ENCODE data around the gene MYO9A.

MYO9A gene

DNA sequence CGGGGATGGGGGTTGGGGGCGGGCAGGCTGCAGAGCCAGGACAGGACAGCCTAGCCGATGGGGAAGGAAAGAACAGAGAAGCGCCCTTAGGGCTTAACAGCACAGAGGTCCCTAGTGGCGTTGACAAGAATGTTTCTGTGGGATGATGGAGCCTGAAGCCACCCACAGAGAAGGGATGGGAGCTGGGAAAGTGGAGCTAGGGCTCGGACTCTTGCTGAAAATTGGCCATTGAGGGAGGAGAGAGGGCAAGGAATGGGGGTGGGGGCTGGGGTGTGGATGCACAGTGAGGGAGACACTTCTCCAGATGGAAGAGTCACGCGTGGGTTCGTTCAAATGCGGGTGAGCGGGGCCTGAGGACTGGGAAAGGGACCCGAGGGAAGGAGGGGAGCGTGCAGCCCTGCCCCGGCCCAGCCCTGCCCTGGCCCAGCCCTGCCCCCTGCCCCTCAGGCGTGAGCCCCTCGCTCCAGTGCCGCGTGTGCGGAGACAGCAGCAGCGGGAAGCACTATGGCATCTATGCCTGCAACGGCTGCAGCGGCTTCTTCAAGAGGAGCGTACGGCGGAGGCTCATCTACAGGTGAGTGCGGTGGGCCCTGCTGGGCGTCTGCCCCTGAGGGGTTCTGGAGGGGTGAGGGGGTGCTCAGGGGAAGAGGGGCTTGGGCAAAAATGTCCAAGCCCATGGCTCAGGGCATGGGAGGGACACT is 306.8 kb downstream of the MYO9A start:
- no peak for DNase-seq (ENCODE audit: low read depth in 2 of 3, low spot score in 1 of 3)

DNA sequence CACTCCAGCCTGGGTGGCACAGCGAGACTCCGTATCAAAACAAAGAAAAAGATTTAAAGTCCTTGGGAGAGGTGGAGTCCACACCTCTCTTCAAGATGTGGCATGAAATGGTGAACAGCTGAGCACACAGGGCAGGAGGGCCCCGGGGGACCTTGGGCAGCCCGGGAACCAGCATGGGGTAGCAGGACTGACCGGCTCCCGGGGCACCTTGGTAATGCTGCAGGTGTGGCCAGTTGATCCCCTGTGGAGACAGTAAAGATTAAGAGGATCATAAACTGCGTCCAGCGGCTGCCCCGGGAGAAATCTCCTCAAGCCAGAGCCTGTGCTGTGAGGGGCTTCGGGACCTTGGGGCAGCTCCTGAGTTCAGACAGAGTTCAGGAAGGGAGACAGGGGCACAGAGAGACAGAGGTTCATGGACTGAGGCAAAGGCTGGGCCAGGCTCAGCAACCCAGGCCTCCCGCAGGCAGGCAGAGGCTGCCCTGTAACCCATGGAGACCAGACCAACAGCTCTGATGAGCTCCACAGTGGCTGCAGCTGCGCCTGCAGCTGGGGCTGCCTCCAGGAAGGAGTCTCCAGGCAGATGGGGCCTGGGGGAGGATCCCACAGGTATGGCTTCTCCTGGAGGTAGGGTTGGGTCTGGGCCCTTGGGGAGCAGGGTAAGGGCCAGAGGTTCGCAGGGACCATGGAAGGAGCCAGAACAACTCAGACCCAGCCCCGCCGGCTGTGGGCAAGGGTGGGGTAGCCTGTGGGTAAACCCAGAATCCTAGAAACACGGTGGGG is 307.5 kb downstream of the MYO9A start, which contains the start of gene NR2E3:
Gene NR2E3, plus strand, starts transcription at position 299 of the 780 bp plus-strand sequence. Its CDS starts 190 bp downstream, at position 489.
- DNase-seq (ENCODE audit: low read depth in 2 of 3, low spot score in 1 of 3), result no peak

DNA sequence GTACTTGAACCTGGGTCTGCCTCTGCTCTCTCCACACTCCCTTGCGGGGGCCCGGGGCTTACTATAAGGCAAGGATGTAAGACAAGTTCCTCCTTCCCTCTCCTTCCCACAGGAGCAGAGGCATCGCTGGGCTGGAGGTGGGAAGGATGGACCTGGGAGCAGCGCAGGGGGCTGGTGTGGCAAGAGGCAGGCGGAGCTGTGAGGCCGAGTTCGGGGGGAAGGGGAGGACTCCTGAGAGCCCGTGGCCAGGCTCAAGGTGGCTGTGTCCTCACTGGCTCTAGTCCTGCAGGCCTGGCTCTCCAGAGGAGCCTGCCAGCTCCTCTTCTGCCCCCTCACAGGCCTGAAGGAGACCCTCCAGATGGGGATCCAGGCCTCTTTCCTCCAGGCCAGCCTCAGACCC is 308.6 kb downstream of the MYO9A start:
- DNase-seq (ENCODE audit: low read depth in 2 of 3, low spot score in 1 of 3), result no peak

DNA sequence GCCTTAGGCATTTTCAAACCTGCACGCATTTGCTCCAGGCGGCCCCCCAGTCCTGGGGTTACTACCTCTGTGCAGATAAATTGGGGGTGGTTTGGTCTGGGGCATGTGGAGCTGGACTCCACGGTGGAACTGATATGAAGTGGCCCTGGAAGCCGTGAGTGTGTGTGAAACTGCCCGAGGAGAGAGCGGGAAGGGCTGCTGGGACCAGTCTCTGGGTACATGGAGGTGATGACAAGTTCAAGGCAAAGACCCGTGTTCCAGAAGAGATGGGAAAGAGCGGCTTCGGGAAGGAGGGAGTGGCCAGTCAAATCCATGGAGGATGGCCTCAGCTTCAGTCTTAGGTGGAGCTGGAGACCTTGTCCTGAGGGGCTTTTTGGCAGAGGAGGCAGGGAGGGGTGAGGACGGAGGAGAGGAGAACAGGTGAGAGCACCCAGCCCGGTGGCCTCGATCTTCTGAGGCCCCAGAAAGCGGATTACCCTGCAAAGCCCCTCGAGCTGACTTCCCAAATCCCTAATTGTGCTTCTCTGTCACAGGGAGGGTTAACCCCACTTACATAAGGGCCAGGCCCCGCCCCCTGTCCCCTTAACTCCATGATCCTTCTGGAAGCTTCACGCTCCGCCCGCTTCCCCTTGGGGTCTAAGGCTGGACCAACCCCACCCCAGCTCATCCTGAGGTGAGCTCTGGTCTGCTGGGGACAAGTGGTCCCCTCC is 309.5 kb downstream of the MYO9A start:
- no peak for DNase-seq (ENCODE audit: low read depth in 2 of 3, low spot score in 1 of 3)

DNA sequence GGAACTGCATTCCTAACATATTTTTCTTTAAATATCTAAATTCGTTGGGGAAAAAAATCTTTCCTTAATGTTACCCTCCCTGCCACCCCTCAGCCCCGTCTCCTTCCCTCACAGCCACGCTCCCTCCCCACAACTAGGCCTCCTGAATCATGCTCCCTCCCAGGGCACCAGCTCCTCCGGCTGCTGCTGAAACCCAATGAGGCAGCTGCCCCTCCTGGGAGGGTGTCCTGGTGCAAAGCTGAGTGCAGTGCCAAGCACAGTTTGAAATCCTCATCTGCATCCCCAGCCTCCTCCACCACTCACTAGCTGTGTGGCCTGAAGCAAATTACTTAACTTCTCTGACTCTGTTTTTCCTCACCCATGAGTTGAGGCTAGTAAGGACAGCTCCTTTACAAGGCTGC is 310.3 kb downstream of the MYO9A start:
- DNase-seq (ENCODE audit: low read depth in 2 of 3, low spot score in 1 of 3), result no peak

DNA sequence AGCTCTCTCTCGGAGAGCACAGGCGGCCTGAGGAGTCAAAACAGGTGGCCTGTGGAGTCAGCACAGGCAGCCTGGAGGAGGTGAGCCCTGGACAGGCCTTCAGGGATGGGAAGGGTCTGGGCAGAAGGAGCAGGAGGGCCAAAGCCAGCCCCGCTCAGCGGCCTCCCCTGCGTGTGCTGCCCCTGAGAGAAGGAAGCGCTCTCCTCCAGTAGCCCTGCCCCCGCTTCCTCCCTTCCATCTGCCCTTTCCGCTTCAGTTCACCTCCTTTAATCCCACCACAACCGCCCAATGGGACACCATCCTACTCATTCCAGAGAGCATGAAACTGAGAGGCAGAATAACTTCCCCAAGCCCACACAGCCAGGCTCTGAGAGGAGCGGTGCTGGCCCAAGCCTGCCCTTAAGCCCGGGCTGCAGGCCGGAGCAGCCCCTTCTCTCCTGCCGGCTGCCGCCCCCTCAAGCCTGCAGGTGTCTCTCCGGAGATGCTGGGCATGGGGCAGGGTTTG is 310.8 kb downstream of the MYO9A start:
- no peak for DNase-seq (ENCODE audit: low read depth in 2 of 3, low spot score in 1 of 3)

DNA sequence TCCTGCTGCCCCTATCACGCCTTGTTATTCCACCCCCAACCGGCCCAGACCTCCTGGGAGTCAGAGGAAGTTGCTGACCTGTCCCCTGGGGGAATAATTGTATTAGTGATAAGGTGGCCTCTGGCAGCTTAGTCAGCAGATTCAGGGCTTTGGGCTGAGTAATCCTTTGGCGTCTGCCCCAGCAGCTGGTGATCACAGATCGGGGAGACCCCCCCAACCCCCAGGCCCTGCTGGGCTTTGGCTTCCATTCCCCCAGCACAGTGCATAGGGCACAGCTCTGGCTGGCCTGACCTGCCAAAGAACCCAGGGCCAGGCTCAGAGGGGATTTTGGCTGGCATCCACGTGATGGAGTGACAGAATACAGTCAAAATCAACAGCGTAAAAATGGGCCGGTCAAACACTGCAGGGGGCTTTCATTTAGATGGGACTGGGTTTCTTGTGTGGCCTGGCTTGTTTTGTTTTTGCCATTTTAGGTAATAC is 311.5 kb downstream of the MYO9A start:
- no peak for DNase-seq (ENCODE audit: low read depth in 2 of 3, low spot score in 1 of 3)

DNA sequence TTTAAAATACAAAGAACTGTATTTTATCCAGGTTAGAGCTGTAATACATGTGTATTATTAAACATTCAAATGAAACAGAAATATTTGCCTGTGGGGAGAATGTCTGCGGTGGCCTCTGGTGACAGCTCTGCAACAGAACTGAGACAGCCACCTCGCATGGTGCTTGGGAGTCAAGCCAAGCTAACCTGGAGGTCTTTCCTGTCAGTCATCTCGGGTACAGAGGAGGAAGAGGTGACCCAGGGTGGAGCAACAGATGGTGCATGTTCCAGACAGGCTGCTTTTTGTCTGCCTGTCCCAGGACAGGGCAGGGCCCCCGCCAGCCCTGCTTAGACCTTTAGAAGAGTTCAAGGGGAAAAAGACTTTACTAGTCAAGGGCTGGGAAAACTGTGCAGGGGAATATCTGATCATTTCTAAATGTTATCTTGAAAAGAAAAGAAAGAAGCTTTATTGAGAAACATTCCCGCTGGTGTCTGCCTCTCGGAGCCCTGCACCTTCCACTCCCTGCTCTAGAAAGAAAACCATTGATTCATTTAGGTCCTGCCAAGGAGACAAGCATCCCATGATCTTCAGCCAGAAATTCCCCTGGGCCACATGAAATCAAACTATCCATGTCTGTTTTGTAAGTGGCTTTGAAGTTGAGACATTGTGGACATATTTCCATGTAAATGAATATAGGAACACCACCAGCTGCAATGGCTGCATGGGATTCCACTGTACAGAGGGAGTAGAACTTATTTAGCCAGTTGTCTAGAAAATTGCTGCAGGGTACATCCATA is 313.1 kb downstream of the MYO9A start:
- DNase-seq (ENCODE audit: low read depth in 2 of 3, low spot score in 1 of 3), result no peak

DNA sequence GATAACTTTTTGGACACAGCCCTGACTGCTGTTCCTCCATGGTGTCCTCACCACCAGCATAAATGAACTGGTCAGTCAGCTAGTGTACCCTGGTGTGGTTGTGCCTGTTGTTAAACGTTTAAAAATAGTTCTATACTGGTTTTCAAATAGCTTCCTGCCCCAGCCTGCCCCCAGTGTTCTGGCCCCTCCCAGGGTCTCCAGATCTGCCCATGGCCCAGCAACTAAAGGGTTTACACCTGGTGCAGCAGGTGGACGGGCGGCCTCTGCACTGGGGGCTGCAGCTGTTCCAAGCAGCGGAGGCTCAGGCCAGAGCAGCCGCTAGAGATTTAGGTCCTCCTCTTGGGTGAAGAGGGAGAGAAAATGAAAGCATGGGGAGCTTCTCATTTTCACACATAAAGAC is 313.7 kb downstream of the MYO9A start:
- no peak for DNase-seq (ENCODE audit: low read depth in 2 of 3, low spot score in 1 of 3)

DNA sequence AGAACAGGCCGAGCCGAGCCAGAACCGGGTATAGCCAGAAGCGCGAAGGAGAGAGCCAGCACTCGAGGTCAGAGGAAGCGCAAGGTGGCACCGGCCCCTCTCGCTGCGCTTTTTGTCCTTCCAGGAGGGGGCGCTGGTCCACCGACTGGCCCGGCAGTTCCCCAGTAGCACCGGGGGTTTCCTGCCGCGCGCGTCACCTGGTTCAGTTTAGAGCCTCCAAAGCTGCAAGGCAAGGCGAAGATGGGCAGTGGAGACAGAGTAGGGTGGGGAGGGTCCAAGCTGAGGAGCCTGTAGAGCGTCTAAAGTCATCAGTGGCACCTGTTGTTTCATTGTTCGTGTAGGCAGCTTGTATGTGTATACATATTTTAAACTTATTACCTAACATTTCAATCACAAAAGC is 315.2 kb downstream of the MYO9A start:
- DNase-seq (ENCODE audit: low read depth in 2 of 3, low spot score in 1 of 3), result peak; percentile 15 to 33 (median 19)

DNA sequence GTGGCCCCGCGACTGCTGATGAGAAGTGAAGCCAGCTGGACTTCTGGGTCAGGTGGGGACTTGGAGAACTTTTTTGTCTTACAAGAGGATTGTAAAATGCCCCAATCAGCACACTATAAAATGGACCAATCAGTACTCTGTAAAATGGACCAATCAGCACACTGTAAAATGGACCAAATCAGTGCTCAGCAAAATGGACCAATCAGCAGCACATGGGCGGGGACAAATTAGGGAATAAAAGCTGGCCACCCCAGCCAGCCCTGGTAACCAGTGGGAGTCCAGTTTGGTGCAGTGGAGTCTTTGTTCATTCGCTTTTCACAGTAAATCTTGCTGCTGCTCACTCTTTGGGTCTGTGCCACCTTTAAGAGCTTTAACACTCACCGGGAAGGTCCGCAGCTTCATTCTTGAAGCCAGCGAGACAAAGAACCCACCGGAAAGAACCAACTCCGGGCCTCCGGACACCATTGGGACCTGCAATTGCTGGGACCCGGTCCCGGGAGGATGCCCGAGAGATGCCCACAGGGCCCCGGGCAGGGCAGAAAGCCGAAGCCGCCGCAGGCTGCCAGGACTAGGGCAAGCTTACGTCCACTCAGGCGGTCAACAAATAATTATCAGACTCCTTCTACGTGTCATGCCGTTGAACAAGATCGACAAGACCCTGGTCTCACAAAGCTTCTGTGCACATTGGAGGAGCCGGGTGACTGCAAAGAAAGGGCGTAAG is 315.9 kb downstream of the MYO9A start:
- DNase-seq (ENCODE audit: low read depth in 2 of 3, low spot score in 1 of 3), result no peak

DNA sequence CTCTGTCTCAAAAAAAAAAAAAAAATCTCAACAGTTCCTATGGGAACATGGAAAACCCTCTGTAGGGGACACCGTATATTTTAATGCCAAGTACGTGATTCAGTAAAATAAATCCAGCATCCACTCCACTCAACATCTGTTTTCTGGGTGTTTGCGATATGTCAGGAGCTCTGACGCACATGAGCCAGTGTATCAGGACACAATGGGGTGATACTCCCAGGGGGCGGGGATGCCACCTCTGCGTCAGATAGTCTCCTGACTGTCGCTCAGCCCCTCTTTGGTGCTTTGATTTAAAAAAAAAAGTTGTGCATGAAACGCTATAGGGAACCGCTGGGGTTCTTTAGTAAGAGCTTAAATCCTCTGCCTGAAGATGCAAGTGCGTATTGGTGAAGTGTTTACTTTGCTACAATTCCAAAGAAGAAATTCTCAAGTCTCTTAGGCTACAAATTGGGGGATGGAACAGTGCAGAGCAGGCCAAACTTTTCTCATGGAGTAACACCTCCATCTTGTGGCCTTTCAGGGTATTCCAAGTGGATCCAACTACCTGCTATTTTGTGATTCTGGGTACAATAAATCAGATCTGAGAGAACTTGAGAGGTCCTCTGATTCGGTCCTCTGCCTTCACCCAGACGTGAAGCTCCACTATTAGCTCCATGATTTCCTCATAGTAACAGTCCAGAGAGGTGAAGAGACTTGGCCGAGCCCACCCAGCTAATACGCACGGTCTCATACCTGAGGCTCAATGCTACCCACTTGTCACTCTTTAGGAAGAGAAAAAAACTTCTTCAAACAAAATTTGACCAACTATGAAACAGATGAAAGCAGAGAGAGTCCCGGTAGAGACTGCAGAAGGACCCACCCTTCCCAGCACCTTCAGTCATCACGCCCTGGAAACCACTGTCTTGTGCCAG is 316.9 kb downstream of the MYO9A start:
- peak in 1 of 3 donors; percentile 41 for DNase-seq (ENCODE audit: low read depth in 2 of 3, low spot score in 1 of 3)

DNA sequence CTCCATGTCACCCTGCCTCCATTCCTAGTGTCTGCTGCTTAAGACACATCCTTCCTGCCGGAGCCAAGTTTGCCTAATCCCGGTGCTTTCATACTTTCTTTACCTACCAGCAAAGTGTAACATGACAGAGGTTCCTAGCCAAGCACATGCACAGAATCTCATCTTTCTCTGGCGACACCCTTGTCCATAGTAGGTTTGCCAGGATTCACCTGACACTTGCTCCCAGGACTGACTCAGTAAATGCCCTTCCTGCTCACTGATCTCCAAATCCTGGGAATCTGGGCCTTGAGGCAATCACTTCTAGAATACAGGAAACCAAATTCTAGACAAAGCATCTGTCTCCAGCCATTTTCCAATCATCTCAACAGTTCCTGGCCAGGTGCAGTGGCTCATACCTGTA is 317.8 kb downstream of the MYO9A start:
- DNase-seq (ENCODE audit: low read depth in 2 of 3, low spot score in 1 of 3), result no peak

DNA sequence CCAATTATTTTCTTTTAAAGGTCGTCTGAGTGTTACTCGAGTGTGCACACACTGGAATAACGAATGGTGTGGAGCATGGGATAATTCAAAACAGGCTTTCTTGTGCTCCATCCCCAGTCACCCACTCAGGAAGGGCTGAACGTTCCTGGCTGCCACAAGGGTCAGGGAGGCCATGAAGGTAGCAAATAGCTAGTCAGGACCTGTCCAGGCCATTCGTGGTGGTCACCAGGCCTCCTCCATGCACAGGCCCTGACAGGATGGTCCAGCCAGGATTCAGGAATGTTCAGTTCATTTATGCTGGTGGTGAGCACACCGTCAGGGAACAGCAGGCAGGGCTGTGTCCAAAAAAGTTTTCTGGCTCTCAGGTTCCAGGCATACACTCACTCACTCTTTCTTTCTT is 319.3 kb downstream of the MYO9A start:
- no peak for DNase-seq (ENCODE audit: low read depth in 2 of 3, low spot score in 1 of 3)

DNA sequence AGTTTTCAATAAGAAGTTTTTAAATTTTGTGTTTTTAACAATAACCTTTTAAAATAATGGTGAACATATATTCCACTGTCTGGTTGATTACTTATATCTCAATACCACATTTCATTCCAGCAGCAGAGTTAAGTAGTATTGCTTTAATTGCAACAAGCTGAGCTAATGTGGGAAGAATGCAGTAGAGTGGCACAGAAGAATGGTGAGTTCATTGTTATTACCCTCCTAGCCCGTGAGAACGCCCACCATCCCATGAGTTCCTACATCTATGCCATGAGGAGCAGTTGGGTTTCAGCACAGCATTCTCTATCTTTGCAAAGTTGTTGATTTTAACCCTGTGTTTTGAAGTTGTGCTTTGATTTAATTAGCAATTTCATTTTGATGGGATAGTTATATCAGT is 325.4 kb downstream of the MYO9A start:
- no peak for DNase-seq (ENCODE audit: low read depth in 2 of 3, low spot score in 1 of 3)

DNA sequence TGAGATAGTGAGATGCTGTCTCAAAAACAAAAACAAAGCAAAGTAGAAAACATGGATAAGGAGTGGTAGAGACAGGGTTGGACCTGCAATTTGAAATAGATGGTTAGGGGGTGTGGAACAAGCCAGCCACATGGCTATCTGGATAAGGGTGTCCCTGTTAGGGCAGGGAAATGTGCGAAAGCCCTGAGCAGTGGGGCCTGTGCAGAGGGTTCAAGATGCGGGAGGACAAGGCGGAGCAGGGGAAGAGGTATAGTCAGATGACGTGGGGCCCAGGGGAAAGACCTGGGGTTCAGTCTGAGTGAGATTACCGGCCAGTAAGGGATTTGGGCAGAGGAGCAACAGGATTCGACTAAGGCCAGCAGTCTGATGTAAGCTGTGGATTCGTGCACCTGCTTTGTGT is 326.0 kb downstream of the MYO9A start:
- DNase-seq (ENCODE audit: low read depth in 2 of 3, low spot score in 1 of 3), result no peak

DNA sequence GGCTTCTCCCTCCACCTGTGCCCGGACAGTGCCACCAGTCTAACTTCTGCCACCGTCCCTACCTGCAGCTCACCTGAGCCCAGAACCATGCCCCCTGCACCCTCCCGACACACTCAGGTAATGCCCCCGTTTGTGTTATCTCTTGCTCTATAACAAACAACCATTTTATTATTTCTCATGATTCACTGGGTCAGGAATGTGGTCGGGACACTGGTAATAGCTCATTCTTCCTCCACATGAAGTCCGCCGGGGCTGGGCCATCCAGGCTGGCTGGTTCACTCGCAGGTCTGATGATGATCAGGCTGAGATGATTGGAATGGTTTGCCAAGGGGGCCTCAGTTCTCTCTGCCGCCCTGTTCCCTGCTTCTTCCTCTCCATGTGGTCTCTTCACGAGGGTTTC is 327.9 kb downstream of the MYO9A start:
- no peak for DNase-seq (ENCODE audit: low read depth in 2 of 3, low spot score in 1 of 3)

DNA sequence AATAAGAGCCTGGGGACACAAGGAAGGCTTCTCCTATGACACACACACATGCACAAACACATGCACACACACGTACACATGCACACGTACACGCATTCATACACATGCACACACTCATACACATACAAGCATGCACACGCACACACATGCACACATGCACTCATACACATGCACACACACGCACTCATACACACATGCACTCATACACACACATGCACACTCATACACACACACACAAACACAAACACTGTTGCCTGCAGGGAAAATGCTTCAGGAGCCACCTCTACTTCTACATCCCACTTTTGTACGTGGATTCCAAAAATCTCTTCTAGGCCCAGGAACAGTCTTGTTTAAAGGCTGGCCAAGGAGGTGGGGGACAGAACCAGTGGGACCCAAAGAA is 328.3 kb downstream of the MYO9A start:
- no peak for DNase-seq (ENCODE audit: low read depth in 2 of 3, low spot score in 1 of 3)

Measured in stimulated activated CD4-positive, alpha-beta T cell treated with anti-CD3 and anti-CD28 coated beads, Interleukin-12 subunit alpha, Interleukin-12 subunit beta, amount 100 ng/mL, for 48 hours (primary cell).